HG02798 (cell line): Measurements from ENCODE around the gene SPATS2.

ENCODE experiments used
- ATAC-seq: cut with Tn5 transposase; IDR thresholded peaks from one replicate; pipeline ENCODE4 v1.9.1; 2021; ENCODE audit warnings: mild to moderate bottlenecking; ENCODE audit not compliant: unreplicated experiment, poor library complexity

SPATS2 gene

DNA sequence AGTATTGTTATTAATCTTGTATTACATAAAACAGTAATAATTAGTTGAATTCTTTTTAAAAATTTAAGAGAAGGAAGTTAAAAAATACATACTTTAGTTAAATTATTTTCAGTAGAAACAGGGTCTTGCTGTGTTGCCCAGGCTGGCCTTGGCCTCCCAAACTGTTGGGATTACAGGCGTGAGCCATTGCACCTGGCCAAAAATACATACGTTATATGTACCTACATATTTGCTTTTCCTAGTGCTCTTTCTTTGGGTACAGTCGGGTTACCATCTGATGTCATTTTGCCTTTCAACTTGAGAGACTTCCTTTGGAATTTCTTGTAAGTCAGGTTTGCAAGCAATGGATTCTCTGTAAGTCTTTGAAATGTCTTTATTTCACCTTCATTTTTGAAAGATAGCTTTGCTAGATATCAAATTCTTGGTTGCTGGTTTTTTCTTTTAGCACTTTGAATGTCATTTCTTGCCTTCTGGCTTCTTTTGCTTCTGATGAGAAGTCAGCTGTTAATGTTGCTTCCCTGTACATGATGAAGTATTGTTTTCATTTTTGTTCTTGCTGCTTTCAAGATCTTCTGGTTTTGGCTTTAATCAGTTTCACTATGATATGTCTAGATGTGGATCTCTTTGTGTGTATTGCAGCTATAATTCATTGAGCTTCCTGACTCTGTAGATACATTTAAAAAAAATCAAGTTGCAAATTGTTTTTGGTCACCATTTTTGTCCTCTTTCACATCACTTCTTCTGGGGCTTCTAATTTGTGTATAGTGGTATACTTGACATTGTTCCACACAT lies 84.4 kb downstream of the SPATS2 start:
- ATAC-seq = peak; percentile 78

DNA sequence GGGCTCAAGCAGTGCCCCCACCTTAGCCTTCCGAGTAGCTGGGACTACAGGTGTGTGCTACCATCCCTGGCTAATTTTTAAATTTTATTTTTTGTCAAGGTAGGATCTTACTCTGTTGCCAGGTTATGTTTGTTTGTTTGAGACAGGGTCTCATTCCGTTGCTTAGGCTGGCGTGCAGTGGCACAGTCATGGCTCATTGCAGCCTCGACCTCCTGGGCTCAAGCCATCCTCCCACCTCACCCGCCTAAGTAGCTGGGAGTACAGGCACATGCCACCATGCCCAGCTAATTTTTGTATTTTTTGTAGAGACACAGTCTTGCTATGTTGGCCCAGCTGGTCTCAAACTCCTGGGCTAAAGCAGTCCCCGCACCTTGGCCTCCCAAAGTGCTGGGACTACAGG lies 88.2 kb downstream of the SPATS2 start:
- ATAC-seq = no peak

DNA sequence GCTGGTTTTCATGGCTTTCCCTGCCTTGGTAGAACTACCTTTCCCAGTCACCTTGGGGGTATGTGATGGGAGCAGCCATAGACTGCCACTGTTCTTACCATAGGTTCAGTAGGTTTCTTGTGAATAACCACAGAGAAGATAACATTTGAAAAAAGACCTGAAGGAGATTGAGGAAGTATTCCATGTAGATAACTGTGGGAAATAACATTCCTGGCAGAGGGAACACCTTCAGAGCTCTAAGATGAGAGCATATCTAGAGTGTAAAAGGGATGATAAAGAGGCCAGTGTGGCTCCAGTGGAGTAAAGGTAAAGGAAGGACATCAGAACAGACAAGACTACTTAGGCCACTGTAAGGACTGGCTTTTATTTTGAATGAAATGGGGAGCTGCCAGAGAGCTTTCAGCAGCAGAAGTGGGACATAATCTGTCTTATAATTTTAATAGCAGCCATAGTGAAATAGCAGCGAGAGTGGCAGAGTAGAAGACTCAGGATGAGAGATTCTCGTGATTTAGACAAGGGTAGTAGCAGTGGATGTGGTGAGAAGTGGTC lies 88.9 kb downstream of the SPATS2 start:
- ATAC-seq = no peak

- ATAC-seq = no peak
Observed at GRCh38 chr12:49458816-49459215, 91.6 kb downstream of the SPATS2 start.

DNA sequence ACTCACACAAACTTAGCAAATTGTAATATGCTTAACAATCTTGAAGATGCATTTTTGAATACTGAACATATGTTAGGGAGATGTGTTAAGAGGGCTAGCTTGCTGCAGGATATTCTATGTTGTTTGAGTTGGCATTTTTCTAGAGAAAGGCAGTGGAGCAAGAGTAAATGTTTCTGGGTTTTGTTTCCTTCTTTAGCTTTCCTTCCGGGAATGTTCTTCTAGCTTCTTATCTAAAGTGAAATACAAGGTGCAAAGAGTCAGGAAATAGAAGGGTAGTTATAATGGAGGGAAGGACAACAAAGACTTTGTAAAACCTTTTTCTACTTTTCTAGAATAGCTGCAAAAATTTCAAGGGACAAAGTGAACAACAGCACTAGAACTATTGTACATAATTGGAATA lies 94.0 kb downstream of the SPATS2 start:
- ATAC-seq = no peak

DNA sequence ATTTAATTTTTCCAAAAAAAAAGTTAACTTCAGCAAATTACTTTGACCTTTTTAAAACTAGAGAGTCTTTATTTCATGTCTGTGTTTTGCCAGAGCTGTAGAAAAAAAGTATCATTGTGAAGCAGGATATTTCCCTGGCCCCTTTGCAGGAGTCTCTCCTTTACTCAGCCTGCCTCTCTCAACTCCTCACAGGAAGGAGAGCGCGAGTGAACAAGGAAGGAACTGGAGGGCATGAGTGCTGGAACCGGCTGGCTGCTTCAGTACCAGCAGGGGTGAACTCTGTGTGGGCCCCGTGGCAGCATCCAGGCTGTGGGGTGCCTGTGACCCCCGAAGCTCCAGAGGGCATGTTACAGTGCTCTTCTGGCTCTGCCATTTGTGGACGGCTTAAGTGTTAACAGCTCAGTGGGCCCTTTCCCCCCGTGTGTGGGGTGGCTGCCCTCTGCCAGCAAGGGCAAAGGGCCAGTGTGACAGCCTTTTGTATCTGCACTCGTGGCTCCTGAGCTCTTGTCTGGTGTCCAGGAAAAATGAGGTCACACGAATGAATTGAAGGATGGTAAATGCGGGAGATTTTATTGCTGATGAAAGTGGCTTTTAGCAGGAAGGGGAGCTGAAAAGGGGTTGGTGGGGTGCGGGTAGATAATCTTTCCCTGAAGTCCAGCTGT lies 95.0 kb downstream of the SPATS2 start:
- no peak for ATAC-seq

DNA sequence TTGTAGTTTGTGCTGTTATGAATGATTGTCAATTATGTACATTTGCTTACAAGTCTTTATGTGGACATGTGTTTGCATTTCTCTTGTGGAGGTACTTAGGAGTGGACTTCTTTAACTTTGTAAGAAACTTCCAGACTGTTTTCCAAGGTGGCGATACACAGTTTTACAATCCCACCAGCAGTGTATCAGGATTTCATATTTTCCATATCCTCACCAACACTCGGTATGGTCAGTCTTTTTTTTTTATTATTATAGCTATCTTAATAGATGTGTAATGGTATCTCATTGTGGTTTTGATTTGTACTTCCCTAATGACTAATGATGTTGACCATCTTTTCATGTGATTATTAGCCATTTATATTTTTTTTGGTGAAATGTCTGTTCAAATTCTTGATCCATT lies 97.9 kb downstream of the SPATS2 start:
- no peak for ATAC-seq

GRCh38 chr12:49470986-49471385 lies 103.7 kb downstream of the SPATS2 start:
- no peak for ATAC-seq

GRCh38 chr12:49471557-49471956 lies 104.3 kb downstream of the SPATS2 start:
- ATAC-seq = no peak

- no peak for ATAC-seq
Observed at GRCh38 chr12:49476091-49476490, 108.8 kb downstream of the SPATS2 start.

DNA sequence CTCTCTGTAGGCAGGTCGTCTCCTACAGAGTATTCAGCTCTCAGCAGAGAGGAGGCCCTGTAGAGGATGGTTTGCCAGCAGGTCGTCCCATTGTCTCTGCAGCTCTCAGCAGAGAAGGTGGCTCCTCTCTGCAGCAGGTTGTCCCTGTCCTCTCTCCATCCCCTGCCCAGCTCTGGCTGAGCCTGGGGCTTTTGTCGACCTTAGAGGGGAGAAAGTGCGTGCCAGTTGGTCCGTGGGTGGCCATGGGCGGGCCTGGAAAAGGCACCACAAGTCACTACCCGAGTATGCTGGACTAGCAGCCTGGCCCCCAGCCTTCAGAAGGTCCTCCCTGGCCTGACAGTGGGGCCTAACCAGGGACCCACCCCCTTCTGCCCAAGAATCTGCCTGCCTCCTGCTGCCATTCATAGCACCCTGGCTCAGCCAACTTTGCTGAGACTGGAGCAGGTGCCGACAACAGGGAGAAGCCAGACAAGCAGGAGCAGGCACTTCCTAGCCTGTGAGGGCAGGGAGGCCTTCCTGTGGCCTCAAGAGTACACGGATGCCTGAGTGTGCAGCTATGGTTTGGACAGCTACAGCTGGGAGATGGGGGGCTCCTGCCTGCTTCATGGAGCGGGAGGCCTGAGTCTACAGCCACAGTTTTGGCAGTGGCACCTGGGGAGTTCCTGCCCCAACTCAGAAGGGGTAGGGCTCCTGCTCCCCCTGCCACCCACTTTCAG lies 111.8 kb downstream of the SPATS2 start:
- ATAC-seq = no peak

GRCh38 chr12:49482095-49483051 lies 115.1 kb downstream of the SPATS2 start:
- no peak for ATAC-seq

DNA sequence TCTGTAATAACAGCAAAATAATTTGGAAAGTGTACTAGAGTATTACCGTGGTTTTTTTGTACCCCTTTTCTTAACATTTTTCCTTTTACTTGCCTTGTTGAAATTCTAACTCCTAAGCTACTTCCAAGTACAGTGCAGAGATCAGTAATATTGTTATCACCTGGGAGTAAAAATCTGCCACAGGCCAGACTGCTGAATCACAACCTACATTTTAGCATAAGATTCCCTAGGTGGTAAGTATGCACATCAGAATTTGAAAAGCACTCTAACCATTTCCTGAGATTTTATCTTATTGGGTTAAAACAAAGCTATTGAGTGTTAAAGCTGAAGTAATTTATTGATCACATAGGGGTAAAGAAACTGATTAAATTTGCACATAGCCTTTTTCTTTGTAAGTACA lies 116.4 kb downstream of the SPATS2 start:
- no peak for ATAC-seq

DNA sequence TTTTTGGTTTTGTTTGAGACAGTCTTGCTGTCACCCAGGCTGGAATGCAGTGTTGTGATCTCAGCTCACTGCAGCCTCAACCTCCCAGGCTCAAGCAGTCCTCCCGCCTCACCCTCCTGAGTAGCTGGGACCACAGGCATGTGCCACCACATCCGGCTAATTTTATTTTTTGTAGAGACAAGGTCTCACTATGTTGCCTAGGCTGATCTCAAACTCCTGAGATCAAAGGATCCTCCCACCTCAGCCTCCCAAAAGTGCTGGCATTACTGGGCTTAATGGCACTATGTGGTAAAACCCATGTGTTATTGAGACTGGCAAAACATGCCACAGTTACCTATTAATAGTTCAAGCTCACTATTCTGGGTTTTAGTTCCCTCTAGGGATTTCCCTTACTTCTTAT lies 120.3 kb downstream of the SPATS2 start:
- ATAC-seq = no peak

DNA sequence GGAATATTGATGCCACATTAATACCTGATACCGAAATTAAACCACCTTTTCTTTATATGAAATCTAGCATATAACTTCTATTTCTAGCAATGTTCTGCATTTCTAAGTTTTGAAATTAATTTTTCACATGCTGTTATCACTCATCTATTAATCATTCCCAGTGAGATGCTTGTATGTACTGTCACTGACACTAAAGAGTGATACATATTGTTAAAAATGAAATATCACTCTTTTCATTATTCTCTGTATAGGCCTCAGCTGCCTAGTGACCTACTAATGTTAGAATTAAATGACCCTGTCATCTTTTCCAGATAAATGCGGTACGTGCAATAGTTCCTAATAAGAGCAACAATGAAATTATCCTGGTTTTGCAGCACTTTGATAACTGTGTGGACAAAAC lies 121.9 kb downstream of the SPATS2 start:
- ATAC-seq = no peak

DNA sequence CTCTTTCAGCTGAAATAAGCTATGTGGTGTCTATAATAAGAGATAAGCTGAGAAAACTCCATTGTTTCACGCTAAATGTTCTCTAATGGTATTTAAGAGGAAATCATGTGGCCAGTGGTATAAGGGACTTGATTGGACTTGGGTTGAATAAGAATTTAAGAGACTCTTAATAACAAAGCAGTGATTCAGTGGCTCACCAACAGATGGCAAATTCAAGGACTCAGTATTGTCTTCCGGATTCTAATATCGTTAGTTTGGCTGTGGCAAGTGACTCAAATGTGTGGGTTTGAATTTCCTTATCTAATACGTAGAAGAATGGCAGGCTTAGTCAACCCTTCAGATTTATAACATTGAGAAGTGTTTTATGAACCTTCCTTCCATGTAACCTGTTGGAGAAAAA lies 122.5 kb downstream of the SPATS2 start:
- ATAC-seq = no peak

GRCh38 chr12:49491823-49492222 lies 124.6 kb downstream of the SPATS2 start:
- no peak for ATAC-seq

DNA sequence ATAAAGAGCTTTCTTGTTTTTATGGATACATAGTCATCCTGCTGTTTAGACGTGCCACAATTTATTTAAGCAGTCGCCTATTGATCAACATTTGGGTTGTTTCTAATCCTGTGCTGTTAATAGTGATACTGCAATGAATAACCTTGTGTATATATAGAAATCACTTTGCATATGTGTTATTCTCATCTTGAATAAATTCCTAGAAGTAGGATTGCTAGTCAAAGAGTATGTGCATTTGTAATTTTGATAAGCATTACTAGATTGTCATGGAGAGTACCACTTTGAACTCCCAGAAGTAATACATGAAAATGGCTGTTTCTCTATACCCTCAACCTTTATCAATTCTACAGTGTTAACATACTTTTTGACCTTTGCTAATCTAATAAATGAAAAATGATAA lies 126.6 kb downstream of the SPATS2 start:
- no peak for ATAC-seq

- ATAC-seq = no peak
Observed at GRCh38 chr12:49496417-49497360, 129.4 kb downstream of the SPATS2 start.
